Calu3 (cell line): ENCODE results near the gene RUFY1. TPM values are rescaled to one million over a fixed set of nuclear protein-coding genes. Genes with fewer than 3 reads are reported as not detected.

ENCODE experiments used
- BruUV-seq: library from RNA; stranded (reverse); fragments of 400-500 nt; replicated peaks from 2 replicates; lab custom pipeline; 2021; lab: Mats Ljungman, UMichigan
- CTCF ChIA-PET: fragments of 300-600 bp; sonication (Branson Sonifier 250); formaldehyde crosslinking; loops from one replicate; lab custom pipeline; 2022; ENCODE audit warnings: antibody characterized with exemption; lab: Charles Lee
- DNase-seq: peaks from one replicate; pipeline ENCODE4 v3.0.0; 2022
- H3K27ac Mint-ChIP-seq: one replicate; pipeline ENCODE4 v1.8.0; 2022; ENCODE audit warnings: mixed read lengths; ENCODE audit not compliant: unreplicated experiment
- H3K27me3 Mint-ChIP-seq: one replicate; pipeline ENCODE4 v1.8.0; 2022; ENCODE audit warnings: mixed read lengths; ENCODE audit not compliant: unreplicated experiment
- H3K36me3 Mint-ChIP-seq: one replicate; pipeline ENCODE4 v1.8.0; 2022; ENCODE audit warnings: mild to moderate bottlenecking, moderate library complexity, mixed read lengths; ENCODE audit not compliant: insufficient read depth, unreplicated experiment
- H3K4me1 Mint-ChIP-seq: one replicate; pipeline ENCODE4 v1.8.0; 2022; ENCODE audit warnings: mild to moderate bottlenecking, low read depth, mixed read lengths; ENCODE audit not compliant: unreplicated experiment
- H3K4me3 Mint-ChIP-seq: one replicate; pipeline ENCODE4 v1.8.0; 2022; ENCODE audit warnings: mild to moderate bottlenecking, low read depth, moderate library complexity, mixed read lengths; ENCODE audit not compliant: unreplicated experiment
- H3K9me3 Mint-ChIP-seq: one replicate; pipeline ENCODE4 v1.8.0; 2022; ENCODE audit warnings: low read depth, mixed read lengths; ENCODE audit not compliant: unreplicated experiment
- CTCF ChIP-seq: fragments of 200-600 bp; IDR thresholded peaks from one replicate; pipeline ENCODE4 v1.8.0; 2022; ENCODE audit warnings: antibody characterized with exemption; ENCODE audit not compliant: unreplicated experiment
- intact Hi-C: fragments of 100-400 bp; cut with micrococcal nuclease; formaldehyde crosslinking; loops from one replicate; pipeline ENCODE4 v1.10.0; 2022; ENCODE audit not compliant: unreplicated experiment
- total RNA-seq: library from RNA; stranded (reverse); gene quantifications from 2 replicates; pipeline ENCODE4 v1.2.3, GENCODE V29; 2022

RUFY1 gene
- total RNA-seq, 1 experiment from 2014 or later: 41.5 TPM

GRCh38 chr5:179526978-179527377 lies 23.4 kb upstream of the RUFY1 start:
- TF ChIP-seq CTCF: no peak
- no TSS peak for BruUV-seq
- Mint-ChIP-seq H3K27me3 (peaks cover 43% of the 10 kb centered on the region), H3K9me3 (no peaks in the 10 kb centered on the region), H3K27ac (no peak overlapping the region), H3K36me3 (no peaks in the 10 kb centered on the region), H3K4me1 (no peaks in the 10 kb centered on the region), H3K4me3 (no peak overlapping the region)
- CTCF ChIA-PET: interaction anchor here (0.6 kb wide), 1 partner anchor 13 kb away, joined by 3 read pairs; no protein-coding TSS in a partner anchor
- intact Hi-C loops: no loop called here
- no peak for DNase-seq

- no peak overlapping the region for H3K4me3 Mint-ChIP-seq
- no peaks in the 10 kb centered on the region for H3K4me1 Mint-ChIP-seq
- peaks cover 17% of the 10 kb centered on the region for H3K27me3 Mint-ChIP-seq
- H3K36me3 Mint-ChIP-seq: peaks cover 3% of the 10 kb centered on the region
- CTCF ChIA-PET: no interaction called here
- intact Hi-C loops: no loop called here
- no peak for DNase-seq
- H3K27ac Mint-ChIP-seq: no peak overlapping the region
- TF ChIP-seq CTCF: no peak
- H3K9me3 Mint-ChIP-seq: no peaks in the 10 kb centered on the region
- BruUV-seq: no TSS peak
These were observed 20.0 kb upstream of the RUFY1 start for GRCh38 chr5:179530069-179530998.

- no TSS peak for BruUV-seq
- no peaks in the 10 kb centered on the region for H3K4me1 Mint-ChIP-seq
These were observed 17.3 kb upstream of the RUFY1 start for GRCh38 chr5:179533024-179533423.

GRCh38 chr5:179533907-179534306 lies 16.4 kb upstream of the RUFY1 start:
- CTCF ChIA-PET: no interaction called here
- H3K9me3 Mint-ChIP-seq: no peaks in the 10 kb centered on the region
- BruUV-seq: no TSS peak
- H3K27me3 Mint-ChIP-seq: no peaks in the 10 kb centered on the region
- H3K27ac Mint-ChIP-seq: no peak overlapping the region
- peaks cover 3% of the 10 kb centered on the region for H3K36me3 Mint-ChIP-seq
- no peak overlapping the region for H3K4me3 Mint-ChIP-seq
- no peaks in the 10 kb centered on the region for H3K4me1 Mint-ChIP-seq
- no peak for TF ChIP-seq CTCF
- DNase-seq: no peak
- intact Hi-C loops: no loop called here

More at GRCh38 chr5:179533024-179533423, 17.3 kb upstream of the RUFY1 start:
- intact Hi-C loops: no loop called here
- Mint-ChIP-seq H3K36me3 (peaks cover 3% of the 10 kb centered on the region), H3K27me3 (peaks cover 4% of the 10 kb centered on the region), H3K27ac (no peak overlapping the region), H3K9me3 (no peaks in the 10 kb centered on the region), H3K4me3 (no peak overlapping the region)
- CTCF ChIA-PET: no interaction called here
- no peak for TF ChIP-seq CTCF
- no peak for DNase-seq
